Astrocyte (in vitro differentiated cells and primary cell): ENCODE results near the gene IL27RA. TPM values are rescaled to one million over a fixed set of nuclear protein-coding genes. Genes with fewer than 3 reads are reported as not detected.

Source experiments
- DNase-seq: peaks from one replicate; pipeline ENCODE4 v3.0.0-alpha.2; 2010; ENCODE audit warnings: low read depth
- FAIRE-seq: peaks from 2 replicates; lab custom pipeline; 2011; peaks lifted over from hg19 to GRCh38; lab: Jason Lieb, UNC
- H2AFZ ChIP-seq: 2 replicates; pipeline ENCODE4 v1.6.0; 2012; ENCODE audit warnings: low read depth, low read length, inconsistent platforms
- H3K27ac ChIP-seq: 2 replicates; pipeline ENCODE4 v1.5.1; 2011; ENCODE audit warnings: low read depth, low read length, inconsistent platforms
- H3K27me3 ChIP-seq: 2 replicates; pipeline ENCODE4 v1.6.0; 2011; ENCODE audit warnings: low read length, inconsistent platforms; ENCODE audit not compliant: insufficient read depth
- H3K36me3 ChIP-seq: 2 replicates; pipeline ENCODE4 v1.5.1; 2011; ENCODE audit warnings: low read length, inconsistent platforms; ENCODE audit not compliant: insufficient read depth
- H3K4me1 ChIP-seq: 2 replicates; pipeline ENCODE4 v1.5.1; 2011; ENCODE audit warnings: low read length, inconsistent platforms; ENCODE audit not compliant: insufficient read depth
- H3K4me2 ChIP-seq: 2 replicates; pipeline ENCODE4 v1.6.0; 2012; ENCODE audit warnings: low read length, inconsistent platforms
- H3K4me3 ChIP-seq: 2 replicates; pipeline ENCODE4 v1.5.1; 2011; ENCODE audit warnings: low read depth, mild to moderate bottlenecking, low read length, inconsistent platforms; ENCODE audit not compliant: insufficient read depth
- H3K79me2 ChIP-seq: 2 replicates; pipeline ENCODE4 v1.6.0; 2012; ENCODE audit warnings: mild to moderate bottlenecking, low read length, inconsistent platforms; ENCODE audit not compliant: insufficient read depth
- H3K9ac ChIP-seq: 2 replicates; pipeline ENCODE4 v1.6.0; 2012; ENCODE audit warnings: mild to moderate bottlenecking, low read length, inconsistent platforms
- H3K9me3 ChIP-seq: 2 replicates; pipeline ENCODE4 v1.5.1; 2012; ENCODE audit warnings: low read depth, mild to moderate bottlenecking, low read length, inconsistent platforms; ENCODE audit not compliant: insufficient read depth
- H4K20me1 ChIP-seq: 2 replicates; pipeline ENCODE4 v1.6.0; 2012; ENCODE audit warnings: low read length, inconsistent platforms; ENCODE audit not compliant: insufficient read depth
- H3K27ac Mint-ChIP-seq: one replicate; pipeline ENCODE4 v1.8.0; 2021; ENCODE audit warnings: mild to moderate bottlenecking, mixed read lengths; ENCODE audit not compliant: unreplicated experiment
- H3K27me3 Mint-ChIP-seq: one replicate; pipeline ENCODE4 v1.8.0; 2021; ENCODE audit warnings: low read depth, mixed read lengths; ENCODE audit not compliant: unreplicated experiment
- H3K36me3 Mint-ChIP-seq: one replicate; pipeline ENCODE4 v1.8.0; 2021; ENCODE audit warnings: low read depth, mixed read lengths; ENCODE audit not compliant: unreplicated experiment
- H3K4me1 Mint-ChIP-seq: one replicate; pipeline ENCODE4 v1.8.0; 2021; ENCODE audit warnings: low read depth, mixed read lengths; ENCODE audit not compliant: unreplicated experiment
- H3K4me3 Mint-ChIP-seq: one replicate; pipeline ENCODE4 v1.8.0; 2021; ENCODE audit warnings: mild to moderate bottlenecking, moderate library complexity, mixed read lengths; ENCODE audit not compliant: unreplicated experiment
- H3K9me3 Mint-ChIP-seq: one replicate; pipeline ENCODE4 v1.8.0; 2021; ENCODE audit warnings: mild to moderate bottlenecking, mixed read lengths; ENCODE audit not compliant: unreplicated experiment
- EZH2 ChIP-seq: IDR thresholded peaks from 2 replicates; pipeline ENCODE4 v1.6.1; 2012; ENCODE audit warnings: mild to moderate bottlenecking, low read length, inconsistent platforms; ENCODE audit not compliant: insufficient read depth
- total RNA-seq: library from RNA; stranded (reverse); gene quantifications from 2 replicates; pipeline ENCODE4 v1.2.1, GENCODE V29; 2021
- TF ChIP-seq, protein P1 (sequence below): IDR thresholded peaks from 2 replicates; pipeline ENCODE4 v1.5.1; 2011; ENCODE audit warnings: low read depth, mild to moderate bottlenecking, inconsistent platforms, low read length, moderate library complexity; ENCODE audit not compliant: insufficient read depth

The IL27RA gene
- total RNA-seq, 1 donor from 2014 or later = 5.7 TPM

- FAIRE-seq (no peak), DNase-seq (no peak)
- Mint-ChIP-seq H3K27ac (no peak overlapping the region), H3K4me3 (no peak overlapping the region), H3K9me3 (no peaks in the 10 kb centered on the region), H3K27me3 (peaks cover 29% of the 10 kb centered on the region), H3K36me3 (no peaks in the 10 kb centered on the region), H3K4me1 (no peaks in the 10 kb centered on the region)
- H3K4me1 ChIP-seq = peaks cover 3% of the 10 kb centered on the region
- peaks cover 21% of the 10 kb centered on the region for H3K27me3 ChIP-seq
- H4K20me1 ChIP-seq = no peaks in the 10 kb centered on the region
- no peaks in the 10 kb centered on the region for H3K79me2 ChIP-seq
- H3K4me2 ChIP-seq = no peak overlapping the region
- no peak overlapping the region for H3K27ac ChIP-seq
- no peak for TF ChIP-seq EZH2
- TF ChIP-seq, protein P1, sequence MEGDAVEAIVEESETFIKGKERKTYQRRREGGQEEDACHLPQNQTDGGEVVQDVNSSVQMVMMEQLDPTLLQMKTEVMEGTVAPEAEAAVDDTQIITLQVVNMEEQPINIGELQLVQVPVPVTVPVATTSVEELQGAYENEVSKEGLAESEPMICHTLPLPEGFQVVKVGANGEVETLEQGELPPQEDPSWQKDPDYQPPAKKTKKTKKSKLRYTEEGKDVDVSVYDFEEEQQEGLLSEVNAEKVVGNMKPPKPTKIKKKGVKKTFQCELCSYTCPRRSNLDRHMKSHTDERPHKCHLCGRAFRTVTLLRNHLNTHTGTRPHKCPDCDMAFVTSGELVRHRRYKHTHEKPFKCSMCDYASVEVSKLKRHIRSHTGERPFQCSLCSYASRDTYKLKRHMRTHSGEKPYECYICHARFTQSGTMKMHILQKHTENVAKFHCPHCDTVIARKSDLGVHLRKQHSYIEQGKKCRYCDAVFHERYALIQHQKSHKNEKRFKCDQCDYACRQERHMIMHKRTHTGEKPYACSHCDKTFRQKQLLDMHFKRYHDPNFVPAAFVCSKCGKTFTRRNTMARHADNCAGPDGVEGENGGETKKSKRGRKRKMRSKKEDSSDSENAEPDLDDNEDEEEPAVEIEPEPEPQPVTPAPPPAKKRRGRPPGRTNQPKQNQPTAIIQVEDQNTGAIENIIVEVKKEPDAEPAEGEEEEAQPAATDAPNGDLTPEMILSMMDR = no peak
- no peaks in the 10 kb centered on the region for H3K9me3 ChIP-seq
- no peak overlapping the region for H3K9ac ChIP-seq
- no peak overlapping the region for H2AFZ ChIP-seq
- H3K4me3 ChIP-seq = no peak overlapping the region
- no peaks in the 10 kb centered on the region for H3K36me3 ChIP-seq
Observed at GRCh38 chr19:14062558-14062855, 30.9 kb downstream of the IL27RA start.

- Histone ChIP-seq H3K36me3 (no peaks in the 10 kb centered on the region), H3K27ac (no peak overlapping the region), H4K20me1 (no peaks in the 10 kb centered on the region), H2AFZ (no peak overlapping the region), H3K27me3 (peaks cover 21% of the 10 kb centered on the region), H3K4me2 (no peak overlapping the region), H3K4me3 (no peak overlapping the region), H3K79me2 (no peaks in the 10 kb centered on the region), H3K9me3 (no peaks in the 10 kb centered on the region), H3K9ac (no peak overlapping the region), H3K4me1 (peaks cover under 1% of the 10 kb centered on the region)
- Mint-ChIP-seq H3K4me3 (no peak overlapping the region), H3K4me1 (no peaks in the 10 kb centered on the region), H3K27me3 (peaks cover 27% of the 10 kb centered on the region), H3K27ac (no peak overlapping the region), H3K9me3 (no peaks in the 10 kb centered on the region), H3K36me3 (no peaks in the 10 kb centered on the region)
- no peak for FAIRE-seq
- no peak for DNase-seq
- TF ChIP-seq, protein P1 = no peak
- TF ChIP-seq EZH2 = no peak
Observed at GRCh38 chr19:14063105-14063504, 31.5 kb downstream of the IL27RA start.

DNA sequence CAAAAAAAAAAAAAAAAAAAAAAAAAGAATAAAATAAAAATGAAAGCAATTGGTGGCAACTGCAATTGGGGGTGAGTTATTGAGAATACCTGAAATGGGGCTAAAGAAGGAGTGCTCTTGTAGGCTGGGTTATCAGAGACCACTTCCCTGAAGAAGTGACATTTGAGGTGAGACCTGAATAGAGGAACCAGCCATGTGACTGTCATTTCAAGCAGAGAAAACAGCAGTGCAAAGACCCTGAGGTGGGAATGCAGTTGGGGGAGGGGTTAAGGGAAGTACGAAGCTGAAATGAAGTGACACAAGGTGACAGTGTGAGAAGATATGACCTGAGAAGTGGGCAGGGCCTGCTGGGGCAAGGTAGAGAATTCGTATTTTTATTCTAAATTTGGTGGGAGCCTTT lies 34.6 kb downstream of the IL27RA start:
- H3K36me3 Mint-ChIP-seq = no peaks in the 10 kb centered on the region
- no peaks in the 10 kb centered on the region for H4K20me1 ChIP-seq
- no peak overlapping the region for H3K4me3 Mint-ChIP-seq
- H3K27me3 Mint-ChIP-seq = peaks cover 13% of the 10 kb centered on the region
- no peaks in the 10 kb centered on the region for H3K36me3 ChIP-seq
- H2AFZ ChIP-seq = no peak overlapping the region
- no peaks in the 10 kb centered on the region for H3K9me3 Mint-ChIP-seq
- no peaks in the 10 kb centered on the region for H3K9me3 ChIP-seq
- H3K79me2 ChIP-seq = no peaks in the 10 kb centered on the region
- H3K4me1 Mint-ChIP-seq = no peaks in the 10 kb centered on the region
- H3K27ac ChIP-seq = no peak overlapping the region
- FAIRE-seq (no peak), DNase-seq (no peak)
- H3K27ac Mint-ChIP-seq = no peak overlapping the region
- no peak for TF ChIP-seq EZH2
- TF ChIP-seq, protein P1 = no peak
- H3K27me3 ChIP-seq = peaks cover 4% of the 10 kb centered on the region
- H3K4me2 ChIP-seq = no peak overlapping the region
- H3K4me1 ChIP-seq = no peaks in the 10 kb centered on the region
- no peak overlapping the region for H3K4me3 ChIP-seq
- no peak overlapping the region for H3K9ac ChIP-seq
